Ishikawa (cell line): Measurements from ENCODE around the gene ANKRD1.

Experiments
- CEBPB ChIP-seq: IDR thresholded peaks from 2 replicates; pipeline ENCODE4 v1.6.1; 2012
- EP300 ChIP-seq: IDR thresholded peaks from 2 replicates; pipeline ENCODE4 v1.6.1; 2012; ENCODE audit warnings: borderline replicate concordance
- NFIC ChIP-seq: IDR thresholded peaks from 2 replicates; pipeline ENCODE4 v1.6.1; 2012
- TCF12 ChIP-seq: IDR thresholded peaks from 2 replicates; pipeline ENCODE4 v1.6.1; 2012; ENCODE audit warnings: low read depth
- TEAD4 ChIP-seq: IDR thresholded peaks from 2 replicates; pipeline ENCODE4 v1.6.1; 2012
- YY1 ChIP-seq: IDR thresholded peaks from 2 replicates; pipeline ENCODE4 v1.6.1; 2012; ENCODE audit warnings: low read depth
- TF ChIP-seq, protein P1 (sequence below): IDR thresholded peaks from 2 replicates; pipeline ENCODE4 v1.6.1; 2012
- TF ChIP-seq, protein P2 (sequence below): IDR thresholded peaks from 2 replicates; pipeline ENCODE4 v1.6.1; 2012
- TF ChIP-seq, protein P3 (sequence below): IDR thresholded peaks from 2 replicates; pipeline ENCODE4 v1.6.1; 2012; ENCODE audit warnings: low read depth, mild to moderate bottlenecking

DNA sequence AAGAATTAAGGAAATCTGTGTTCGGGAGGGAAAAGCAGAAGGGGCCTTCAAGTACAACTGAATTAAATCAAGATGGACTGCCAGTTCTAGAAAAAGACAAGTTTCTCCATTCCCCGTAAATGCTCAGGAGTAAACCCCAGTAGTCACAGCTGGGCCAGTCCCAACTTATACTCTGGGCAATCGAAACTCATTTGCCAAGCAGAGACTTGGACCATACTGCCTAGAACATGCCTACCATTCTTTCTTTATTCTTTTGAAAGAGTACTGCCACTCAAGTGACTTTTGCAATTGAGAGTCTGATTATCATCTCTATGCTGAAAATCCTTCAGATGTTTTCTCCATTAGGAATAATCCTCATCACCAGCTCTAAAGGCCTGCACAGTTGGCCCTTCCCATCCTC lies 27.7 kb downstream of the ANKRD1 start:
- TF ChIP-seq, protein P1, sequence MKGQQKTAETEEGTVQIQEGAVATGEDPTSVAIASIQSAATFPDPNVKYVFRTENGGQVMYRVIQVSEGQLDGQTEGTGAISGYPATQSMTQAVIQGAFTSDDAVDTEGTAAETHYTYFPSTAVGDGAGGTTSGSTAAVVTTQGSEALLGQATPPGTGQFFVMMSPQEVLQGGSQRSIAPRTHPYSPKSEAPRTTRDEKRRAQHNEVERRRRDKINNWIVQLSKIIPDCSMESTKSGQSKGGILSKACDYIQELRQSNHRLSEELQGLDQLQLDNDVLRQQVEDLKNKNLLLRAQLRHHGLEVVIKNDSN = no peak
- TF ChIP-seq EP300 (no peak), YY1 (no peak), CEBPB (no peak), TEAD4 (no peak), NFIC (no peak), TCF12 (no peak)
- TF ChIP-seq, protein P2, sequence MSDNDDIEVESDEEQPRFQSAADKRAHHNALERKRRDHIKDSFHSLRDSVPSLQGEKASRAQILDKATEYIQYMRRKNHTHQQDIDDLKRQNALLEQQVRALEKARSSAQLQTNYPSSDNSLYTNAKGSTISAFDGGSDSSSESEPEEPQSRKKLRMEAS = no peak
- TF ChIP-seq, protein P3, sequence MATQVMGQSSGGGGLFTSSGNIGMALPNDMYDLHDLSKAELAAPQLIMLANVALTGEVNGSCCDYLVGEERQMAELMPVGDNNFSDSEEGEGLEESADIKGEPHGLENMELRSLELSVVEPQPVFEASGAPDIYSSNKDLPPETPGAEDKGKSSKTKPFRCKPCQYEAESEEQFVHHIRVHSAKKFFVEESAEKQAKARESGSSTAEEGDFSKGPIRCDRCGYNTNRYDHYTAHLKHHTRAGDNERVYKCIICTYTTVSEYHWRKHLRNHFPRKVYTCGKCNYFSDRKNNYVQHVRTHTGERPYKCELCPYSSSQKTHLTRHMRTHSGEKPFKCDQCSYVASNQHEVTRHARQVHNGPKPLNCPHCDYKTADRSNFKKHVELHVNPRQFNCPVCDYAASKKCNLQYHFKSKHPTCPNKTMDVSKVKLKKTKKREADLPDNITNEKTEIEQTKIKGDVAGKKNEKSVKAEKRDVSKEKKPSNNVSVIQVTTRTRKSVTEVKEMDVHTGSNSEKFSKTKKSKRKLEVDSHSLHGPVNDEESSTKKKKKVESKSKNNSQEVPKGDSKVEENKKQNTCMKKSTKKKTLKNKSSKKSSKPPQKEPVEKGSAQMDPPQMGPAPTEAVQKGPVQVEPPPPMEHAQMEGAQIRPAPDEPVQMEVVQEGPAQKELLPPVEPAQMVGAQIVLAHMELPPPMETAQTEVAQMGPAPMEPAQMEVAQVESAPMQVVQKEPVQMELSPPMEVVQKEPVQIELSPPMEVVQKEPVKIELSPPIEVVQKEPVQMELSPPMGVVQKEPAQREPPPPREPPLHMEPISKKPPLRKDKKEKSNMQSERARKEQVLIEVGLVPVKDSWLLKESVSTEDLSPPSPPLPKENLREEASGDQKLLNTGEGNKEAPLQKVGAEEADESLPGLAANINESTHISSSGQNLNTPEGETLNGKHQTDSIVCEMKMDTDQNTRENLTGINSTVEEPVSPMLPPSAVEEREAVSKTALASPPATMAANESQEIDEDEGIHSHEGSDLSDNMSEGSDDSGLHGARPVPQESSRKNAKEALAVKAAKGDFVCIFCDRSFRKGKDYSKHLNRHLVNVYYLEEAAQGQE = no peak
